ENCODE results near the gene PDE4B. TPM values are rescaled to one million over a fixed set of nuclear protein-coding genes. Genes with fewer than 3 reads are reported as not detected.

The PDE4B gene
- total RNA-seq, 1 experiment from 2014 or later, result 5.5 TPM

DNA sequence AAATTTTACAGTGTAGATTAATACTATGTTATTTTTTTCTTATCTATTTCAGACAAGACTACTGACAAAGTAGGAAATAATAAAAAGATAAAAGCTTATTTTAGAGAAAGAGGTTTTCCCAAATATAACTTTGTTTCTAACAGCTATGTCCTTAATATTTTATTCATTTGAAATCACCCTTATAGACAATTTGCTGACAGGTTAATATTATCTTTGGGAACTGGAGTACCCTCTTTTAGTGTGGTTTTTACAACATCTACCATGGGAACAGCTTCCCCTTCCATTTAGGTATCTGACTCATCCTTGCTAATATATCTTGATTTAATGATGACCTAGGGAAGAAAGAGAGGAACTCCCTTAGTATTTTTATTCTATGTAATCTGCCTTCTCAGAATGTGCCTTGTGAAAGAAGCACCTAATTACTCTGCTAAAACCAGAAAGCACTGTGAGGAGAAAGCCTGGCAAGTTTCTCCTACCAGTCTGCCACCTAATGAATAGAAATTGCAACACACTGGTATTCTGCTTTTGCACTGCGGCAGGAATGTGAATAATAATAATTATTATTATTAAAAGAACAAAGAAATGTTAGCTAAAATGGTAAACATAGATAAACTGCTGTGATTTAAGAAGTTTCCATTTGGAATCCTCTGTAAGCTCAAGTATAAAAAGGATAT lies 192.8 kb downstream of the PDE4B start:
- Histone ChIP-seq H2AFZ (ENCODE audit: low read length) (no peak overlapping the region), H3K9me3 (ENCODE audit: low read length) (no peaks in the 10 kb centered on the region), H3K27ac (ENCODE audit: low read length) (no peak overlapping the region), H3K9ac (ENCODE audit: low read length) (no peak overlapping the region), H3K27me3 (ENCODE audit: low read length) (no peaks in the 10 kb centered on the region), H3K9me2 (replicated peaks; ENCODE audit: insufficient read depth, low read length) (no peaks in the 10 kb centered on the region), H3K79me2 (ENCODE audit: low read length) (no peaks in the 10 kb centered on the region), H3K4me1 (ENCODE audit: low read length) (no peaks in the 10 kb centered on the region), H3K4me3 (ENCODE audit: low read length) (no peak overlapping the region), H3K4me2 (ENCODE audit: low read depth, low read length, poor library complexity, severe bottlenecking) (no peak overlapping the region), H3K36me3 (ENCODE audit: insufficient read depth, low read length) (no peaks in the 10 kb centered on the region), H4K20me1 (ENCODE audit: insufficient read depth, low read depth, low read length) (no peaks in the 10 kb centered on the region)
- no peak for DNase-seq

DNA sequence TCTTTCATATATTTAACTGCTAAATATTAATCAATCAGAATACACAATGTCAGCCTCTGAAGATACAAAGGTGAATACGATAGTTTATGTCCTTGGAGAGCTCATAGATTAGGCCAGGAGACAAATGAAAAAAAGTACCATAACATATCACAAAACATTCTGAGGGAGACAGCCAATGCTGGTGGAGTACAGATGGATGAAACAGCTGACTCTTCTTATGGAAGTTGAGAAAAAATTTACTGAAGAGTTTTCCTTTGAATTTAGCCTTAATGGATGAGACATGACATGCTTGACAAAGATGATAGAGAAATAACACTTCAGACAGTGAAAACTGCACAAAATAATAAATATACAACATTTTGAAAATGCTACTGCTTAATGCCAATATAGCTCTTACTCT lies 193.5 kb downstream of the PDE4B start:
- no peak for DNase-seq
- Histone ChIP-seq H4K20me1 (ENCODE audit: insufficient read depth, low read depth, low read length) (no peaks in the 10 kb centered on the region), H3K27ac (ENCODE audit: low read length) (no peak overlapping the region), H3K9me3 (ENCODE audit: low read length) (no peaks in the 10 kb centered on the region), H3K27me3 (ENCODE audit: low read length) (no peaks in the 10 kb centered on the region), H3K36me3 (ENCODE audit: insufficient read depth, low read length) (no peaks in the 10 kb centered on the region), H3K9me2 (replicated peaks; ENCODE audit: insufficient read depth, low read length) (no peaks in the 10 kb centered on the region), H2AFZ (ENCODE audit: low read length) (no peak overlapping the region), H3K79me2 (ENCODE audit: low read length) (no peaks in the 10 kb centered on the region), H3K4me3 (ENCODE audit: low read length) (no peak overlapping the region), H3K4me1 (ENCODE audit: low read length) (no peaks in the 10 kb centered on the region), H3K4me2 (ENCODE audit: low read depth, low read length, poor library complexity, severe bottlenecking) (no peak overlapping the region), H3K9ac (ENCODE audit: low read length) (no peak overlapping the region)

DNA sequence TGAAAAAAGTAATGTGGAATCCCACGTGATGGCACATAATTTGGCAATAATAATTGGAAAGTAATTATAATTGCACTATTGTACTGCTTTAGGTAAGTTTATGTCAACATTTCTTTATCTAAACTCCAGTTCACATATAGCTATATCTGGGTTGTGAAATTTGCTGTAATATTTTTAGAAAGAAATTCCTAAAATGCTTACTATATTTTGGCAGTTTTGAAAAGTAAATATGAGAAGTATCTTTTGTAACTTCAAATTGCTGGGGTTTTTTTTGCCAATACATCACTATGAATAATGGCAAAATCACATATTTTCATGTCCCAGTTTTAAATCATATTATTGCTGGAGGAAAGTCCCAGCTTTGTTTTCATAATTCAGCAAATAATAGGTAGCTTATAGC lies 197.5 kb downstream of the PDE4B start:
- Histone ChIP-seq H3K36me3 (ENCODE audit: insufficient read depth, low read length) (no peaks in the 10 kb centered on the region), H3K79me2 (ENCODE audit: low read length) (no peaks in the 10 kb centered on the region), H3K4me3 (ENCODE audit: low read length) (no peak overlapping the region), H3K4me2 (ENCODE audit: low read depth, low read length, poor library complexity, severe bottlenecking) (no peak overlapping the region), H3K27me3 (ENCODE audit: low read length) (no peaks in the 10 kb centered on the region), H3K4me1 (ENCODE audit: low read length) (no peaks in the 10 kb centered on the region), H3K27ac (ENCODE audit: low read length) (no peak overlapping the region), H2AFZ (ENCODE audit: low read length) (no peak overlapping the region), H3K9me2 (replicated peaks; ENCODE audit: insufficient read depth, low read length) (no peaks in the 10 kb centered on the region), H4K20me1 (ENCODE audit: insufficient read depth, low read depth, low read length) (no peaks in the 10 kb centered on the region), H3K9me3 (ENCODE audit: low read length) (no peaks in the 10 kb centered on the region), H3K9ac (ENCODE audit: low read length) (no peak overlapping the region)
- no peak for DNase-seq

DNA sequence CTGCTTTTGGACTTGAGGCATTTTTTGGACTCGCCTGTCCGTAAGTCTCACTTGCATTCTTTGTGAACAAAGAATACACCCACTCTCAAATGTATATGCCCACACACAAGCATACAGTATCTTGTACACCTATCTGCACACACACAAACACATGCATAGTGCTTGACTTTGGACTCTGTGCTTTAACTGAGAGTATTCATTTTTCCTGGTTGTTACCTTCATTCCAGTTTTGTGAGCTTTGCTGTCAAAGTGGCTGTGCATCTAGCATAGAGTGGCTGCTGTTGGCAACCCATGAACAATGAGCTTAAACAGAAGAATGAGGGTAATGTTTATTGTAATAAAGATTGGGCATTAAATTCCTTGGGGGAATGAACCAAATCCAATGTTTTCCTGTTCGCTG lies 199.0 kb downstream of the PDE4B start:
- Histone ChIP-seq H4K20me1 (ENCODE audit: insufficient read depth, low read depth, low read length) (no peaks in the 10 kb centered on the region), H3K9me2 (replicated peaks; ENCODE audit: insufficient read depth, low read length) (no peaks in the 10 kb centered on the region), H3K27ac (ENCODE audit: low read length) (no peak overlapping the region), H3K4me3 (ENCODE audit: low read length) (no peak overlapping the region), H3K79me2 (ENCODE audit: low read length) (no peaks in the 10 kb centered on the region), H3K9me3 (ENCODE audit: low read length) (no peaks in the 10 kb centered on the region), H3K36me3 (ENCODE audit: insufficient read depth, low read length) (no peaks in the 10 kb centered on the region), H2AFZ (ENCODE audit: low read length) (no peak overlapping the region), H3K4me1 (ENCODE audit: low read length) (no peaks in the 10 kb centered on the region), H3K4me2 (ENCODE audit: low read depth, low read length, poor library complexity, severe bottlenecking) (no peak overlapping the region), H3K9ac (ENCODE audit: low read length) (no peak overlapping the region), H3K27me3 (ENCODE audit: low read length) (no peaks in the 10 kb centered on the region)
- no peak for DNase-seq

DNA sequence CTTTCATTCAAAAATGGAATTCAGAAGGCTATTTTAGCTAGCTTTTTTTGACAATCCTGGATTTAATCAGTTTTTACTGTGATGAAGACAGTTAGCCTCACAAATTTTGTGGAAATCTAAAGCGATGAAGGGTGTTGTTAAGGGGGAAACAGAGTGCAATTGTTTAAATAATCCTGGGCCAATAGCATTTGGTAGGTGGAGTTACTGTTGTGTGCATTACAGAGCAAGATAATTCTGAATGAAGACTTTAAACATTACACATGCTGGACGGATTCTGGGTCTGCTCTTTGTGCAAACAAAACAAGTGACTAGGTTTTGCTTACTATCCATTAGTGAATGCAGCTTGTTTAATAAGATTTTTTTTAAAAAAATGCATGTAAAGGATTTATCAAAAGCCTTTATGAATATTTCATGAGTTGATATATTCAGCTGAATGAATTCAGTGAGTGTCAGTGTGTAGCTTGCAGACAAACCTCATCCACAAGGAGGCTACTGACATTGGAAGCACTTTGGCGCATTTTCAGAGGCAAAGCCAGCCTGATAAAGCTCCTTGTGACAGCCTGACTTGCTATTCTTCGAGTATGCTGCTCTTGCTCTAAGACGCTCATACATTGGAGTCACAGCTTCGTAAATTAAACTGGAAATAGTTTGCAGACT lies 199.6 kb downstream of the PDE4B start:
- Histone ChIP-seq H3K27ac (ENCODE audit: low read length) (no peak overlapping the region), H3K4me3 (ENCODE audit: low read length) (no peak overlapping the region), H4K20me1 (ENCODE audit: insufficient read depth, low read depth, low read length) (no peaks in the 10 kb centered on the region), H3K79me2 (ENCODE audit: low read length) (no peaks in the 10 kb centered on the region), H2AFZ (ENCODE audit: low read length) (no peak overlapping the region), H3K27me3 (ENCODE audit: low read length) (no peaks in the 10 kb centered on the region), H3K4me1 (ENCODE audit: low read length) (no peaks in the 10 kb centered on the region), H3K9me2 (replicated peaks; ENCODE audit: insufficient read depth, low read length) (no peaks in the 10 kb centered on the region), H3K36me3 (ENCODE audit: insufficient read depth, low read length) (no peaks in the 10 kb centered on the region), H3K9ac (ENCODE audit: low read length) (no peak overlapping the region), H3K4me2 (ENCODE audit: low read depth, low read length, poor library complexity, severe bottlenecking) (no peak overlapping the region), H3K9me3 (ENCODE audit: low read length) (no peaks in the 10 kb centered on the region)
- no peak for DNase-seq

DNA sequence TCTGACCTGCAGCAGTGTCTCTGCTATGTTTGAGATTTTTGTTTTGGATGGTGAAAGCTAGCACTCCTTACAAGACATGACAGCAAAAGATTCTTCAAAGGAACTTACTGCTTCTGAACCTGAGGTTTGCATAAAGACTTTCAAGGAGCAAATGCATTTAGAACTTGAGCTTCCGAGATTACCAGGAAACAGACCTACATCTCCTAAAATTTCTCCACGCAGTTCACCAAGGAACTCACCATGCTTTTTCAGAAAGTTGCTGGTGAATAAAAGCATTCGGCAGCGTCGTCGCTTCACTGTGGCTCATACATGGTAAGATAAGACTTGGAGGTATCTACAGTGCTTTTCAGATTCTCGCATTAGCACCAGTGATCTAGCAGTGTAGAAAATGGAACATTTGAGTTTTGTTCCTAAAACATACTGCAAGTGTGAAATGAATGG lies 200.2 kb downstream of the PDE4B start:
- no peak for DNase-seq
- Histone ChIP-seq H3K27ac (ENCODE audit: low read length) (no peak overlapping the region), H4K20me1 (ENCODE audit: insufficient read depth, low read depth, low read length) (no peaks in the 10 kb centered on the region), H3K4me1 (ENCODE audit: low read length) (no peaks in the 10 kb centered on the region), H3K79me2 (ENCODE audit: low read length) (no peaks in the 10 kb centered on the region), H3K27me3 (ENCODE audit: low read length) (no peaks in the 10 kb centered on the region), H2AFZ (ENCODE audit: low read length) (no peak overlapping the region), H3K4me2 (ENCODE audit: low read depth, low read length, poor library complexity, severe bottlenecking) (no peak overlapping the region), H3K9me2 (replicated peaks; ENCODE audit: insufficient read depth, low read length) (no peaks in the 10 kb centered on the region), H3K9me3 (ENCODE audit: low read length) (no peaks in the 10 kb centered on the region), H3K9ac (ENCODE audit: low read length) (no peak overlapping the region), H3K4me3 (ENCODE audit: low read length) (no peak overlapping the region), H3K36me3 (ENCODE audit: insufficient read depth, low read length) (no peaks in the 10 kb centered on the region)

DNA sequence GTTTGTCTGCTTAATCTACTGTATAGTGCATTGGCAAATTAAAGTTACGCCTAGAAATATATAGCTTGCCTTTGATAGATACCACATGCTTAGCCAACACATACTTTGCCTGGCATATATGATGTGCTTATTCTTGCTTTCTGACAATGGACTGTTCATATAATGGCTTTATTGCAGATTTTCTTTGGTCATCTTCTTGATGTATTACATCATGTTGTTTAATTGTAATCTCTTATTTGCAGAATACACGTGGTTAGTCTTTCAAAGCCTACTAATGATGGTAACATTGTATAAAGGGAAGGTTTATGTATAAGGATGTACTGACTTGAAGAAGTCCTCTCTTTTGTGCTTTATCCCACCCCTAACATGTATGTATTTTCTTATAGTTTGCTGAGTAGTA lies 201.5 kb downstream of the PDE4B start:
- Histone ChIP-seq H3K9me2 (replicated peaks; ENCODE audit: insufficient read depth, low read length) (no peaks in the 10 kb centered on the region), H4K20me1 (ENCODE audit: insufficient read depth, low read depth, low read length) (no peaks in the 10 kb centered on the region), H2AFZ (ENCODE audit: low read length) (no peak overlapping the region), H3K9me3 (ENCODE audit: low read length) (no peaks in the 10 kb centered on the region), H3K36me3 (ENCODE audit: insufficient read depth, low read length) (no peaks in the 10 kb centered on the region), H3K9ac (ENCODE audit: low read length) (no peak overlapping the region), H3K27ac (ENCODE audit: low read length) (no peak overlapping the region), H3K4me3 (ENCODE audit: low read length) (no peak overlapping the region), H3K79me2 (ENCODE audit: low read length) (no peaks in the 10 kb centered on the region), H3K27me3 (ENCODE audit: low read length) (no peaks in the 10 kb centered on the region), H3K4me1 (ENCODE audit: low read length) (no peaks in the 10 kb centered on the region), H3K4me2 (ENCODE audit: low read depth, low read length, poor library complexity, severe bottlenecking) (no peak overlapping the region)
- DNase-seq, result no peak

DNA sequence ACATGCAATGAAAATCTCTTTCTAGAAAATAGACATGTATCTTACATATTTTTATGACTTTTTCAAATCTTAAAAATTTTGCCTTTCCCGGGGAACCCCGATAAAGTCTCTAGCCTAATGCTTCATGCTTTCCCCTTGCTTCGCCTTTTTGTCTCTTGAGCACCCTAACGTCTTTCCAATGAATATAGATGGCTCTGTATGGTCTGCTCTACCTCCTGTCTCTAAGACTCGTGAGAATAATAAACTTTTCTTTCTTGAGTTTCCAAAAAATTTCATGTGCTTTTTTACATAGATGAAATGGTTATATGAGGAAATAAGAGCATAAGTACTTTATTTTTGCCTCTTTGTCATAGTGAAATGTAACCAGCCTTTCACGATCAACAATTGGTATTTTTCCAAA lies 202.6 kb downstream of the PDE4B start:
- no peak overlapping the region for H3K4me3 ChIP-seq (ENCODE audit: low read length)
- H2AFZ ChIP-seq (ENCODE audit: low read length), result no peak overlapping the region
- no peak overlapping the region for H3K9ac ChIP-seq (ENCODE audit: low read length)
- H3K9me2 ChIP-seq (replicated peaks; ENCODE audit: insufficient read depth, low read length), result no peaks in the 10 kb centered on the region
- no peaks in the 10 kb centered on the region for H3K4me1 ChIP-seq (ENCODE audit: low read length)
- no peak overlapping the region for H3K27ac ChIP-seq (ENCODE audit: low read length)
- no peak for DNase-seq
- H4K20me1 ChIP-seq (ENCODE audit: insufficient read depth, low read depth, low read length), result no peaks in the 10 kb centered on the region
- no peaks in the 10 kb centered on the region for H3K9me3 ChIP-seq (ENCODE audit: low read length)
- no peaks in the 10 kb centered on the region for H3K27me3 ChIP-seq (ENCODE audit: low read length)
- H3K4me2 ChIP-seq (ENCODE audit: low read depth, low read length, poor library complexity, severe bottlenecking), result no peak overlapping the region
- H3K36me3 ChIP-seq (ENCODE audit: insufficient read depth, low read length), result no peaks in the 10 kb centered on the region
- no peaks in the 10 kb centered on the region for H3K79me2 ChIP-seq (ENCODE audit: low read length)
